ENCODE results near the gene ACBD5.

DNA sequence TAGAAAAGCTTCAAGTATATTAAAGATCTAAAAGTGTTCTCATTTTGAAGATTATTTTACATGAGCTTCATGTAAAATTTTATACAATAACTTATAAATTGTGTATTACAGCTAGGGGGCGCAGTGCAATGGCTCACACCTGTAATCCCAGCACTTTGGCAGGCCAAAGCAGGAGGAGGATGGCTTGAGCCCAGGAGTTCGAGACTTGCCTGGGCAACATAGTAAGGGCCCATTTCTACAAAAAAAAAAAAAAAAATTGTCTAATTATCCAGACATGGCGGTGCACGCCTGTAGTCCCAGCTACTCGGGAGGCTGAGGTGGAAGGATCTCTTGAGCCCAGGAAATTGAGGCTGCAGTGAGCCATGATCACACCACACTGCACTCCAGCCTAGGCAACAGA lies 16.6 kb downstream of the ACBD5 start:
- TF ChIP-seq, protein P1, sequence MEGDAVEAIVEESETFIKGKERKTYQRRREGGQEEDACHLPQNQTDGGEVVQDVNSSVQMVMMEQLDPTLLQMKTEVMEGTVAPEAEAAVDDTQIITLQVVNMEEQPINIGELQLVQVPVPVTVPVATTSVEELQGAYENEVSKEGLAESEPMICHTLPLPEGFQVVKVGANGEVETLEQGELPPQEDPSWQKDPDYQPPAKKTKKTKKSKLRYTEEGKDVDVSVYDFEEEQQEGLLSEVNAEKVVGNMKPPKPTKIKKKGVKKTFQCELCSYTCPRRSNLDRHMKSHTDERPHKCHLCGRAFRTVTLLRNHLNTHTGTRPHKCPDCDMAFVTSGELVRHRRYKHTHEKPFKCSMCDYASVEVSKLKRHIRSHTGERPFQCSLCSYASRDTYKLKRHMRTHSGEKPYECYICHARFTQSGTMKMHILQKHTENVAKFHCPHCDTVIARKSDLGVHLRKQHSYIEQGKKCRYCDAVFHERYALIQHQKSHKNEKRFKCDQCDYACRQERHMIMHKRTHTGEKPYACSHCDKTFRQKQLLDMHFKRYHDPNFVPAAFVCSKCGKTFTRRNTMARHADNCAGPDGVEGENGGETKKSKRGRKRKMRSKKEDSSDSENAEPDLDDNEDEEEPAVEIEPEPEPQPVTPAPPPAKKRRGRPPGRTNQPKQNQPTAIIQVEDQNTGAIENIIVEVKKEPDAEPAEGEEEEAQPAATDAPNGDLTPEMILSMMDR (conservative IDR thresholded peaks at IDR 0.05; ENCODE audit: low read depth, low read length), result peak; percentile 77
- no peak for TF ChIP-seq EZH2 (IDR thresholded peaks at IDR 0.05; ENCODE audit: borderline replicate concordance, low read depth, low read length, poor library complexity, severe bottlenecking)
